ENCODE measurements around the gene CAMK1D.
"Not testable (repeated sequence)": the region's sequence is repeated elsewhere in the genome, so short reads cannot be mapped to it uniquely, and the experiment has no call there.

The CAMK1D gene

GRCh38 chr10:12797471-12798262 is 448.3 kb downstream of the CAMK1D start:
- DNase-seq (ENCODE audit: low read depth): no peak

- no peak for DNase-seq (ENCODE audit: low read depth)
Observed at GRCh38 chr10:12799144-12799543, 449.8 kb downstream of the CAMK1D start.

- DNase-seq (ENCODE audit: low read depth): no peak
Observed at GRCh38 chr10:12799714-12800113, 450.4 kb downstream of the CAMK1D start.

- no peak for DNase-seq (ENCODE audit: low read depth)
Observed at GRCh38 chr10:12800302-12800701, 451.0 kb downstream of the CAMK1D start.

- DNase-seq (ENCODE audit: low read depth): no peak
Observed at GRCh38 chr10:12801214-12802087, 452.1 kb downstream of the CAMK1D start.

GRCh38 chr10:12803776-12804175 is 454.4 kb downstream of the CAMK1D start:
- DNase-seq (ENCODE audit: low read depth): no peak

GRCh38 chr10:12806228-12807095 is 457.1 kb downstream of the CAMK1D start:
- no peak for DNase-seq (ENCODE audit: low read depth)

GRCh38 chr10:12807096-12807755 is 457.9 kb downstream of the CAMK1D start:
- no peak for DNase-seq (ENCODE audit: low read depth)

GRCh38 chr10:12808014-12808613 is 458.8 kb downstream of the CAMK1D start:
- no peak for DNase-seq (ENCODE audit: low read depth)

GRCh38 chr10:12810046-12810445 is 460.7 kb downstream of the CAMK1D start:
- DNase-seq (ENCODE audit: low read depth): not testable (repeated sequence)

GRCh38 chr10:12811826-12812225 is 462.5 kb downstream of the CAMK1D start:
- DNase-seq (ENCODE audit: low read depth): no peak

GRCh38 chr10:12812571-12812970 is 463.2 kb downstream of the CAMK1D start:
- DNase-seq (ENCODE audit: low read depth): no peak

- no peak for DNase-seq (ENCODE audit: low read depth)
Observed at GRCh38 chr10:12814166-12814565, 464.8 kb downstream of the CAMK1D start.

GRCh38 chr10:12819071-12819470 is 469.7 kb downstream of the CAMK1D start:
- DNase-seq (ENCODE audit: low read depth): no peak

- DNase-seq (ENCODE audit: low read depth): no peak
Observed at GRCh38 chr10:12819656-12820055, 470.3 kb downstream of the CAMK1D start.

GRCh38 chr10:12822126-12822892 is 473.0 kb downstream of the CAMK1D start:
- no peak for DNase-seq (ENCODE audit: low read depth)

GRCh38 chr10:12822893-12823170 is 473.5 kb downstream of the CAMK1D start:
- no peak for DNase-seq (ENCODE audit: low read depth)

- no peak for DNase-seq (ENCODE audit: low read depth)
Observed at GRCh38 chr10:12823328-12823727, 474.0 kb downstream of the CAMK1D start.

GRCh38 chr10:12825260-12825849 is 476.0 kb downstream of the CAMK1D start:
- no peak for DNase-seq (ENCODE audit: low read depth)

- DNase-seq (ENCODE audit: low read depth): no peak
Observed at GRCh38 chr10:12826800-12827372, 477.5 kb downstream of the CAMK1D start.

Data from fibroblast of the conjunctiva (primary cell).